Bladder microvascular endothelial cell (primary cell): ENCODE results near the gene RANBP6. TPM values are rescaled to one million over a fixed set of nuclear protein-coding genes. Genes with fewer than 3 reads are reported as not detected.

Experiments
- total RNA-seq: library from RNA; depleted of rRNA; stranded (reverse); fragments of >200 nt; gene quantifications from 2 replicates; pipeline ENCODE4 v1.2.3, GENCODE V29; 2014

The RANBP6 gene
- 23.3 and 39.6 TPM in 2 replicates for total RNA-seq

GRCh38 chr9:6015278-6016157, at the start of gene RANBP6:
TSS of gene RANBP6 (minus strand) at chr9:6015624. CDS start at chr9:6015607, 17 bp downstream.

Other genes with a start within 250 kb of the RANBP6 start
- 17.0 and 24.7 TPM in 2 replicates for gene ERMP1, start 182.5 kb downstream of the RANBP6 start, total RNA-seq
- not detected in 2 replicates for gene MLANA, start 124.7 kb downstream of the RANBP6 start, total RNA-seq
- 4.3 and 17.5 TPM in 2 replicates for gene IL33, start 200.2 kb upstream of the RANBP6 start, total RNA-seq